GM18498 (cell line): ENCODE measurements around the gene SH2B2.

ENCODE experiments used
- ATAC-seq: cut with Tn5 transposase; IDR thresholded peaks from one replicate; pipeline ENCODE4 v1.9.1; 2021; ENCODE audit warnings: mild to moderate bottlenecking, moderate library complexity; ENCODE audit not compliant: unreplicated experiment

Gene SH2B2

GRCh38 chr7:102264367-102264891 lies 22.2 kb upstream of the SH2B2 start:
- no peak for ATAC-seq

GRCh38 chr7:102266541-102266940 lies 20.1 kb upstream of the SH2B2 start:
- ATAC-seq = no peak

- no peak for ATAC-seq
Measured at GRCh38 chr7:102268635-102269034, 18.0 kb upstream of the SH2B2 start.

- no peak for ATAC-seq
Measured at GRCh38 chr7:102270178-102270887, 16.3 kb upstream of the SH2B2 start.

GRCh38 chr7:102271158-102271798 lies 15.4 kb upstream of the SH2B2 start:
- no peak for ATAC-seq

- peak; percentile 50 for ATAC-seq
Measured at GRCh38 chr7:102272075-102272916, 14.4 kb upstream of the SH2B2 start.

- ATAC-seq = no peak
Measured at GRCh38 chr7:102272917-102273748, 13.5 kb upstream of the SH2B2 start.

- ATAC-seq = no peak
Measured at GRCh38 chr7:102273749-102274712, 12.6 kb upstream of the SH2B2 start.

- ATAC-seq = no peak
Measured at GRCh38 chr7:102275123-102275703, 11.5 kb upstream of the SH2B2 start.

- no peak for ATAC-seq
Measured at GRCh38 chr7:102277901-102278300, 8.8 kb upstream of the SH2B2 start.

- ATAC-seq = peak; percentile 70
Measured at GRCh38 chr7:102279537-102280400, 6.9 kb upstream of the SH2B2 start.

- no peak for ATAC-seq
Measured at GRCh38 chr7:102280521-102280920, 6.1 kb upstream of the SH2B2 start.

- ATAC-seq = no peak
Measured at GRCh38 chr7:102281785-102282184, 4.9 kb upstream of the SH2B2 start.

GRCh38 chr7:102282465-102283362 lies 4.0 kb upstream of the SH2B2 start:
- no peak for ATAC-seq

GRCh38 chr7:102283477-102284189 lies 3.0 kb upstream of the SH2B2 start:
- no peak for ATAC-seq

GRCh38 chr7:102284399-102284798 lies 2.3 kb upstream of the SH2B2 start:
- ATAC-seq = no peak
